ENCODE data around the gene ZNF593OS.

The ZNF593OS gene

GRCh38 chr1:26119892-26120608, 51.6 kb downstream of the ZNF593OS start:
- Histone ChIP-seq H3K9me3 (replicated peaks; ENCODE audit: low read length) (no peaks in the 10 kb centered on the region), H3K4me2 (ENCODE audit: low read length) (no peak overlapping the region), H3K27me3 (ENCODE audit: control insufficient read depth, insufficient read depth, low read length) (no peaks in the 10 kb centered on the region), H3K4me3 (ENCODE audit: low read length) (no peak overlapping the region), H3K9ac (ENCODE audit: low read depth, low read length) (no peak overlapping the region), H3K4me1 (ENCODE audit: control insufficient read depth, insufficient read depth, low read length) (peaks cover 11% of the 10 kb centered on the region), H3K36me3 (ENCODE audit: insufficient read depth, low read length) (peaks cover 7% of the 10 kb centered on the region)
